IMR-90 (cell line): ENCODE results near the gene TDRD12. TPM values are rescaled to one million over a fixed set of nuclear protein-coding genes. Genes with fewer than 3 reads are reported as not detected.

Experiments used
- ATAC-seq: fragments of 200-7000 bp; cut with Tn5 transposase; 2 replicates; pipeline ENCODE4 v1.9.1; 2020; ENCODE audit warnings: low read depth, mild to moderate bottlenecking, moderate library complexity
- BruUV-seq: library from RNA; stranded (reverse); fragments of 400-500 nt; replicated peaks from 2 replicates; lab custom pipeline; 2021; lab: Mats Ljungman, UMichigan
- CTCF ChIA-PET: fragments of 300-600 bp; formaldehyde crosslinking; extraction: SDS; loops from one replicate; lab custom pipeline; 2021; ENCODE audit warnings: antibody characterized with exemption; lab: Yijun Ruan, JAX
- POLR2A ChIA-PET: fragments of 300-600 bp; sonication (Branson Sonifier 250); formaldehyde crosslinking; loops from one replicate; lab custom pipeline; 2022; ENCODE audit warnings: antibody characterized with exemption; ENCODE audit not compliant: unreplicated experiment; lab: Charles Lee
- DNase-seq: peaks from one replicate; pipeline ENCODE4 v3.0.0; 2013
- H2AFZ ChIP-seq: replicated peaks from 2 replicates; pipeline ENCODE3; 2013; ENCODE audit warnings: low read length, mild to moderate bottlenecking; ENCODE audit not compliant: poor library complexity
- H2AK5ac ChIP-seq: 2 replicates; pipeline ENCODE4 v1.6.1; 2013; ENCODE audit warnings: low read depth, low read length, inconsistent platforms
- H2AK9ac ChIP-seq: replicated peaks from 2 replicates; pipeline ENCODE3; 2013; ENCODE audit warnings: mild to moderate bottlenecking, low read depth, low read length, moderate library complexity; ENCODE audit not compliant: poor library complexity
- H2BK120ac ChIP-seq: 2 replicates; pipeline ENCODE4 v1.6.1; 2013; ENCODE audit warnings: low read depth, low read length, inconsistent platforms
- H2BK15ac ChIP-seq: 3 replicates; pipeline ENCODE4 v1.6.1; 2013; ENCODE audit warnings: low read depth, low read length, inconsistent platforms
- H2BK20ac ChIP-seq: 2 replicates; pipeline ENCODE4 v1.6.1; 2013; ENCODE audit warnings: low read depth, mild to moderate bottlenecking, inconsistent platforms, low read length, moderate library complexity
- H2BK5ac ChIP-seq: 2 replicates; pipeline ENCODE4 v1.6.1; 2013; ENCODE audit warnings: mild to moderate bottlenecking, low read depth, low read length, inconsistent platforms; ENCODE audit not compliant: poor library complexity, severe bottlenecking
- H3K14ac ChIP-seq: replicated peaks from 2 replicates; pipeline ENCODE4 v1.6.1; 2013; ENCODE audit warnings: low read depth, low read length, inconsistent platforms
- H3K18ac ChIP-seq: 2 replicates; pipeline ENCODE4 v1.6.1; 2013; ENCODE audit warnings: low read depth, low read length, control low read depth
- H3K23ac ChIP-seq: 2 replicates; pipeline ENCODE4 v1.6.1; 2013; ENCODE audit warnings: low read depth, low read length, inconsistent platforms
- H3K27ac ChIP-seq: 2 replicates; pipeline ENCODE4 v1.5.1; 2013; ENCODE audit warnings: mild to moderate bottlenecking, control low read depth, low read length; ENCODE audit not compliant: insufficient read depth
- H3K27me3 ChIP-seq: 2 replicates; pipeline ENCODE4 v1.6.1; 2013; ENCODE audit warnings: low read length; ENCODE audit not compliant: control insufficient read depth, insufficient read depth
- H3K36me3 ChIP-seq: 2 replicates; pipeline ENCODE4 v1.6.1; 2013; ENCODE audit warnings: low read length, mixed read lengths; ENCODE audit not compliant: control insufficient read depth, insufficient read depth
- H3K4ac ChIP-seq: 2 replicates; pipeline ENCODE4 v1.6.1; 2013; ENCODE audit warnings: low read depth, low read length, inconsistent platforms
- H3K4me1 ChIP-seq: 2 replicates; pipeline ENCODE4 v1.6.1; 2013; ENCODE audit warnings: low read length, mixed read lengths; ENCODE audit not compliant: control insufficient read depth, insufficient read depth
- H3K4me2 ChIP-seq: 2 replicates; pipeline ENCODE4 v1.6.1; 2013; ENCODE audit warnings: low read depth, mild to moderate bottlenecking, control low read depth, low read length, moderate library complexity
- H3K4me3 ChIP-seq: 2 replicates; pipeline ENCODE4 v1.5.1; 2013; ENCODE audit warnings: low read depth, mild to moderate bottlenecking, control low read depth, low read length, moderate library complexity; ENCODE audit not compliant: insufficient read depth
- H3K56ac ChIP-seq: 2 replicates; pipeline ENCODE4 v1.6.1; 2013; ENCODE audit warnings: low read length, inconsistent platforms; ENCODE audit not compliant: insufficient read depth; ENCODE audit errors: extremely low read depth
- H3K79me1 ChIP-seq, 2 experiments: 2 replicates each; pipeline ENCODE4 v1.6.1; 2013; ENCODE audit warnings: low read length in 2 of 2, inconsistent platforms in 1 of 2, low read depth in 1 of 2
- H3K9ac ChIP-seq: 2 replicates; pipeline ENCODE4 v1.6.1; 2013; ENCODE audit warnings: low read depth, low read length, control low read depth
- H3K9me1 ChIP-seq: 2 replicates; pipeline ENCODE4 v1.6.1; 2013; ENCODE audit warnings: low read length, inconsistent platforms; ENCODE audit not compliant: insufficient read depth
- H3K9me3 ChIP-seq: 2 replicates; pipeline ENCODE4 v1.6.1; 2013; ENCODE audit warnings: low read length; ENCODE audit not compliant: control insufficient read depth, insufficient read depth
- H4K20me1 ChIP-seq: 2 replicates; pipeline ENCODE4 v1.6.1; 2013; ENCODE audit warnings: low read length, inconsistent platforms; ENCODE audit not compliant: insufficient read depth
- H4K5ac ChIP-seq: 2 replicates; pipeline ENCODE4 v1.6.1; 2013; ENCODE audit warnings: mild to moderate bottlenecking, low read depth, low read length, control low read depth
- H4K8ac ChIP-seq, 2 experiments: 2 replicates each; pipeline ENCODE4 v1.6.1; 2013; ENCODE audit warnings: low read depth in 2 of 2, low read length in 2 of 2, control low read depth in 1 of 2, inconsistent platforms in 1 of 2
- H4K91ac ChIP-seq: 2 replicates; pipeline ENCODE4 v1.6.1; 2013; ENCODE audit warnings: low read depth, low read length, inconsistent platforms; ENCODE audit not compliant: insufficient read depth
- BHLHE40 ChIP-seq: fragments of 150-350 bp; IDR thresholded peaks from 2 replicates; pipeline ENCODE4 v1.6.1; 2016; ENCODE audit warnings: mild to moderate bottlenecking, low read depth, low read length
- CHD1 ChIP-seq: IDR thresholded peaks from 2 replicates; pipeline ENCODE4 v1.6.1; 2012; ENCODE audit warnings: low read depth, low read length, improper control_type of control experiment
- MAFK ChIP-seq: IDR thresholded peaks from 2 replicates; pipeline ENCODE4 v1.6.1; 2012; ENCODE audit warnings: low read depth, low read length, improper control_type of control experiment
- POLR2A ChIP-seq: IDR thresholded peaks from 2 replicates; pipeline ENCODE4 v1.6.1; 2012; ENCODE audit warnings: mild to moderate bottlenecking, low read depth, low read length
- RFX5 ChIP-seq: IDR thresholded peaks from 2 replicates; pipeline ENCODE4 v1.8.0; 2012; ENCODE audit warnings: low read depth, mild to moderate bottlenecking, low read length, moderate library complexity
- WGBS, 2 experiments: methylation state at CpG; one replicate each; pipeline versions ENCODE4 v1.1.5 to v1.1.7; 2013; ENCODE audit warnings: missing lambda C conversion rate in 2 of 2; ENCODE audit not compliant: insufficient read length in 1 of 2; ENCODE audit errors: extremely low coverage in 2 of 2; 5-methylcytosine and 5-hydroxymethylcytosine counted together
- dilution Hi-C: fragments of 300-500 bp; cut with HindIII; formaldehyde crosslinking; loops from one replicate; pipeline ENCODE4 v1.14.3; 2018; ENCODE audit warnings: low sequenced_read_pairs; ENCODE audit not compliant: unreplicated experiment
- in situ Hi-C: fragments of 300-500 bp; cut with MboI; formaldehyde crosslinking; loops from 3 replicates; pipeline ENCODE4 v1.14.3; 2019; ENCODE audit warnings: low sequenced_read_pairs, inconsistent platforms, mixed read lengths
- intact Hi-C: fragments of 100-400 bp; cut with micrococcal nuclease; formaldehyde crosslinking; loops from 2 replicates; pipeline ENCODE4 v1.10.0; 2022
- polyA plus RNA-seq, 3 experiments: library from polyadenylated mRNA; depleted of rRNA; stranded (reverse); fragments of >200 nt; gene quantifications; 2 replicates each; pipeline ENCODE4 v1.2.3, GENCODE V29; 2012; ENCODE audit warnings: low replicate concordance in 1 of 3
- total RNA-seq: library from RNA; depleted of rRNA; stranded (reverse); fragments of >200 nt; gene quantifications from 2 replicates; pipeline ENCODE4 v1.2.3, GENCODE V29; 2012
- TF ChIP-seq, protein P1 (sequence below): fragments of 150-350 bp; IDR thresholded peaks from 2 replicates; pipeline ENCODE4 v1.6.1; 2016; ENCODE audit warnings: low read depth, mild to moderate bottlenecking, low read length, moderate library complexity, borderline replicate concordance
- TF ChIP-seq, protein P2 (sequence below): fragments of 150-350 bp; IDR thresholded peaks from 2 replicates; pipeline ENCODE4 v1.6.1; 2017; ENCODE audit warnings: mild to moderate bottlenecking, antibody characterized with exemption, low read length, low read depth

TDRD12 gene
- total and polyA plus RNA-seq, 2 of the 4 experiments (the other 2 are of a cell fraction), result under 0.01 to 0.07 TPM

DNA sequence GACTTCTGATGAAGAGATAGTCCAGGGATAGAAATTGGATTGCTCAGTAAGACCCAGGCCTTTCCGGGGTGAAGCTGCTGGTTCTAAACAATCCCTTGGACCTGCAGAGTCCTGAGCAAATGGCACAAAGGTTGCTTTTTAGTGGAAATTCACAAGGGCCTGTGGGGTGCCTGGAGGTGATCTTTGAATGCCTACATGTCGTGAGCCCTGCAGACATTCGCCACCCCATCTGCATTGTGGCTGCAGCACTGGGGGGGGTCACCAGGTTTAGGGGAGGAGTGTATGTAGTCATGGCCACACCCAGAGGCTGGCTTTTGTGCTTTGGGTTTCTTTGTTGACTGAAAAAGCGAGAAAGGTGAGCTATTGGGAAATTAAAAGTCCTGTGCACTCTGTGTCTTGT lies 108.6 kb downstream of the TDRD12 start:
- no peak overlapping the region for H3K4ac ChIP-seq
- no TSS peak for BruUV-seq
- no peak overlapping the region for H3K4me2 ChIP-seq
- POLR2A ChIA-PET, result no interaction called here
- no peak overlapping the region for H2BK15ac ChIP-seq
- no peak overlapping the region for H2BK20ac ChIP-seq
- CTCF ChIA-PET, result interaction anchor here (0.6 kb wide), 1 partner anchor 22 kb away, joined by 3 read pairs; no protein-coding TSS in a partner anchor
- H3K9me1 ChIP-seq, result no peaks in the 10 kb centered on the region
- ATAC-seq (no peak), DNase-seq (no peak)
- WGBS, 2 experiments, result 50% methylated on average over 4 of the region's 4 CpGs; no CpG with 5 or more reads in 1 of the 2 experiments
- H3K23ac ChIP-seq, result no peak overlapping the region
- H3K36me3 ChIP-seq, result no peaks in the 10 kb centered on the region
- intact Hi-C loops (no loop called here), dilution Hi-C loops (no loop called here), in situ Hi-C loops (no loop called here)
- no peaks in the 10 kb centered on the region for H4K20me1 ChIP-seq
- no peak overlapping the region for H3K4me3 ChIP-seq
- H4K5ac ChIP-seq, result no peak overlapping the region
- no peak overlapping the region for H3K14ac ChIP-seq
- no peaks in the 10 kb centered on the region for H3K9me3 ChIP-seq
- no peak overlapping the region for H4K91ac ChIP-seq
- H3K27ac ChIP-seq, result no peak overlapping the region
- no peak overlapping the region for H3K18ac ChIP-seq
- H2AFZ ChIP-seq, result no peak overlapping the region
- no peak overlapping the region for H3K56ac ChIP-seq
- H2BK120ac ChIP-seq, result no peak overlapping the region
- no peak overlapping the region for H2AK9ac ChIP-seq
- no peak overlapping the region for H2AK5ac ChIP-seq
- TF ChIP-seq, protein P1, sequence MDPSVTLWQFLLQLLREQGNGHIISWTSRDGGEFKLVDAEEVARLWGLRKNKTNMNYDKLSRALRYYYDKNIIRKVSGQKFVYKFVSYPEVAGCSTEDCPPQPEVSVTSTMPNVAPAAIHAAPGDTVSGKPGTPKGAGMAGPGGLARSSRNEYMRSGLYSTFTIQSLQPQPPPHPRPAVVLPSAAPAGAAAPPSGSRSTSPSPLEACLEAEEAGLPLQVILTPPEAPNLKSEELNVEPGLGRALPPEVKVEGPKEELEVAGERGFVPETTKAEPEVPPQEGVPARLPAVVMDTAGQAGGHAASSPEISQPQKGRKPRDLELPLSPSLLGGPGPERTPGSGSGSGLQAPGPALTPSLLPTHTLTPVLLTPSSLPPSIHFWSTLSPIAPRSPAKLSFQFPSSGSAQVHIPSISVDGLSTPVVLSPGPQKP, result no peak
- TF ChIP-seq BHLHE40 (no peak), RFX5 (no peak), MAFK (no peak), CHD1 (no peak), POLR2A (no peak)
- TF ChIP-seq, protein P2, sequence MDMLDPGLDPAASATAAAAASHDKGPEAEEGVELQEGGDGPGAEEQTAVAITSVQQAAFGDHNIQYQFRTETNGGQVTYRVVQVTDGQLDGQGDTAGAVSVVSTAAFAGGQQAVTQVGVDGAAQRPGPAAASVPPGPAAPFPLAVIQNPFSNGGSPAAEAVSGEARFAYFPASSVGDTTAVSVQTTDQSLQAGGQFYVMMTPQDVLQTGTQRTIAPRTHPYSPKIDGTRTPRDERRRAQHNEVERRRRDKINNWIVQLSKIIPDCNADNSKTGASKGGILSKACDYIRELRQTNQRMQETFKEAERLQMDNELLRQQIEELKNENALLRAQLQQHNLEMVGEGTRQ, result no peak
- H2BK5ac ChIP-seq, result no peak overlapping the region
- no peaks in the 10 kb centered on the region for H3K79me1 ChIP-seq
- H4K8ac ChIP-seq, result no peak overlapping the region
- no peaks in the 10 kb centered on the region for H3K4me1 ChIP-seq
- peaks cover 10% of the 10 kb centered on the region for H3K27me3 ChIP-seq
- H3K9ac ChIP-seq, result no peak overlapping the region
